ENCODE data around the gene LTB4R2.

DNA sequence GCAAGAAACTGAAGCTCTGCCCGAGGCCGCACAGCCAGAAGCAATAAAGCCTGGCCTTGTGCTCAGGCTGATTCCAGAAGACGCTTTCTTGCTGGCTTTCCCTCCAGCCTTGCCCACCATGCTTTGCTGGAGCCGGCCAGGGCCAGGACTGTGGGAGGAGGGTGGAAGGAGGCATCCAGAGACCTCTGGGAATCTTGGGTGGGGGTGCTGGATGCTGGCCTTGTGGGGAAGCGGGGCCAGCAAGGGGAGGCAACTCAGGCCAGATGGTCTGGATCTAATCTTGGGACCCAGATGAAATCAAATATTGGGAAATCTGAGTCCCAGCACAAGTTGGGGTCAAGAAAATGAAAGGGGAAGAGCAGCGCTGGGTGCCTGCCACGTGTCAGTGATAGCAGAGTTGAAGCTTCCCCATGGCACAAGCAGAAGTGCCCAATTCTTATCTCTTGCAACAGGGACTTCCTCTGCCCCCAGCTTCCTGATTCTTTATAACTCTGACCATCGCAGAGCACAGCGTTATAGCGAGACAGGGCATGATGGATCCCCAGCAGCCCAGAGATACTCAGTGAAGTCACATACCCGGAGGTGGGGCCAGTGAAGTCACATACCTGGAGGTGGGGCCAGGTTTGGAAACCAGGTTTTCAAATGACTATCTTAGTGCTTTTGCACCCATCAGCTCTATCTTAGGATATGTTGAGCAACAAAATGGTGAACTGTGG is 32.2 kb upstream of the LTB4R2 start:
- TF ChIP-seq, protein P1, sequence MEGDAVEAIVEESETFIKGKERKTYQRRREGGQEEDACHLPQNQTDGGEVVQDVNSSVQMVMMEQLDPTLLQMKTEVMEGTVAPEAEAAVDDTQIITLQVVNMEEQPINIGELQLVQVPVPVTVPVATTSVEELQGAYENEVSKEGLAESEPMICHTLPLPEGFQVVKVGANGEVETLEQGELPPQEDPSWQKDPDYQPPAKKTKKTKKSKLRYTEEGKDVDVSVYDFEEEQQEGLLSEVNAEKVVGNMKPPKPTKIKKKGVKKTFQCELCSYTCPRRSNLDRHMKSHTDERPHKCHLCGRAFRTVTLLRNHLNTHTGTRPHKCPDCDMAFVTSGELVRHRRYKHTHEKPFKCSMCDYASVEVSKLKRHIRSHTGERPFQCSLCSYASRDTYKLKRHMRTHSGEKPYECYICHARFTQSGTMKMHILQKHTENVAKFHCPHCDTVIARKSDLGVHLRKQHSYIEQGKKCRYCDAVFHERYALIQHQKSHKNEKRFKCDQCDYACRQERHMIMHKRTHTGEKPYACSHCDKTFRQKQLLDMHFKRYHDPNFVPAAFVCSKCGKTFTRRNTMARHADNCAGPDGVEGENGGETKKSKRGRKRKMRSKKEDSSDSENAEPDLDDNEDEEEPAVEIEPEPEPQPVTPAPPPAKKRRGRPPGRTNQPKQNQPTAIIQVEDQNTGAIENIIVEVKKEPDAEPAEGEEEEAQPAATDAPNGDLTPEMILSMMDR (IDR thresholded peaks at IDR 0.05), result no peak
- TF ChIP-seq POLR2A (IDR thresholded peaks at IDR 0.05), result no peak
- TF ChIP-seq POLR2AphosphoS5 (IDR thresholded peaks at IDR 0.05), result no peak
